HepG2 (cell line): ENCODE data around the gene IL17RC. TPM values are rescaled to one million over a fixed set of nuclear protein-coding genes. Genes with fewer than 3 reads are reported as not detected.

Source experiments
- ARNT ChIP-seq: fragments of 450-650 bp; IDR thresholded peaks from 2 replicates; pipeline ENCODE4 v1.6.1; 2017
- CREB1 ChIP-seq, 2 experiments: fragments of 450-650 bp in 1 of 2; IDR thresholded peaks; 2 replicates each; pipeline ENCODE4 v1.6.1; 2016 to 2017; ENCODE audit warnings: control low read depth in 1 of 2, mild to moderate bottlenecking in 1 of 2, missing compliant biosample characterization in 1 of 2, missing genetic modification characterization in 1 of 2
- GLI4 ChIP-seq: sonication (generic); formaldehyde crosslinking; IDR thresholded peaks from 2 replicates; pipeline ENCODE4 v1.5.1; 2020; ENCODE audit warnings: missing genetic modification reagents, mild to moderate bottlenecking, moderate library complexity, borderline replicate concordance
- HNF4G ChIP-seq, 2 experiments: sonication (generic) in 1 of 2; formaldehyde crosslinking in 1 of 2; IDR thresholded peaks; 2 replicates each; pipeline versions ENCODE4 v1.4.0 to v1.6.1; 2011 to 2020; ENCODE audit warnings: borderline replicate concordance in 2 of 2, low read depth in 2 of 2, mild to moderate bottlenecking in 2 of 2, low read length in 1 of 2, missing genetic modification reagents in 1 of 2, moderate library complexity in 1 of 2
- HOXA7 ChIP-seq: sonication (generic); formaldehyde crosslinking; IDR thresholded peaks from 2 replicates; pipeline ENCODE4 v1.8.1; 2022; ENCODE audit warnings: mild to moderate bottlenecking, missing genetic modification reagents, moderate library complexity
- KAT8 ChIP-seq: IDR thresholded peaks from 2 replicates; pipeline ENCODE4 v1.6.1; 2016; ENCODE audit warnings: missing genetic modification reagents, missing compliant biosample characterization
- KDM4B ChIP-seq: sonication (generic); formaldehyde crosslinking; IDR thresholded peaks from 2 replicates; pipeline ENCODE4 v1.4.0; 2020; ENCODE audit warnings: missing genetic modification reagents
- NBN ChIP-seq: fragments of 450-650 bp; conservative IDR thresholded peaks from 2 replicates; pipeline ENCODE4 v1.6.1; 2017
- RARG ChIP-seq: sonication (generic); formaldehyde crosslinking; IDR thresholded peaks from 2 replicates; pipeline ENCODE4 v1.4.0; 2020; ENCODE audit warnings: low read depth, mild to moderate bottlenecking, missing genetic modification reagents
- SNAPC2 ChIP-seq: sonication (generic); formaldehyde crosslinking; IDR thresholded peaks from 2 replicates; pipeline ENCODE4 v1.8.1; 2022; ENCODE audit warnings: mild to moderate bottlenecking, missing genetic modification reagents
- SP1 ChIP-seq, 2 experiments: fragments of 450-650 bp in 1 of 2; sonication (generic) in 1 of 2; formaldehyde crosslinking in 1 of 2; IDR thresholded peaks; 2 replicates each; pipeline versions ENCODE4 v1.4.0 to v1.6.1; 2016 to 2020; ENCODE audit warnings: missing genetic modification reagents in 1 of 2
- THAP11 ChIP-seq: IDR thresholded peaks from 2 replicates; pipeline ENCODE4 v1.6.1; 2016; ENCODE audit warnings: missing biosample characterization, missing genetic modification reagents
- THRA ChIP-seq: sonication (generic); formaldehyde crosslinking; IDR thresholded peaks from 2 replicates; pipeline ENCODE4 v1.4.0; 2020; ENCODE audit warnings: missing genetic modification reagents, borderline replicate concordance
- ZBTB7B ChIP-seq: sonication (generic); formaldehyde crosslinking; IDR thresholded peaks from 2 replicates; pipeline ENCODE4 v1.4.0; 2020; ENCODE audit warnings: missing genetic modification reagents
- ZC3H4 ChIP-seq: sonication (generic); formaldehyde crosslinking; IDR thresholded peaks from 2 replicates; pipeline ENCODE4 v1.4.0; 2020; ENCODE audit warnings: missing genetic modification reagents, borderline replicate concordance
- ZFP90 ChIP-seq: sonication (generic); formaldehyde crosslinking; IDR thresholded peaks from 2 replicates; pipeline ENCODE4 v1.8.0; 2022; ENCODE audit warnings: missing genetic modification reagents, mild to moderate bottlenecking, inconsistent platforms, borderline replicate concordance
- ZNF275 ChIP-seq: sonication (generic); formaldehyde crosslinking; IDR thresholded peaks from 2 replicates; pipeline ENCODE4 v1.8.0; 2022; ENCODE audit warnings: missing genetic modification reagents, mild to moderate bottlenecking, inconsistent platforms, borderline replicate concordance
- ZNF317 ChIP-seq: sonication (generic); formaldehyde crosslinking; IDR thresholded peaks from 2 replicates; pipeline ENCODE4 v1.5.0; 2020; ENCODE audit warnings: mild to moderate bottlenecking, missing genetic modification reagents
- ZNF337 ChIP-seq: sonication (generic); formaldehyde crosslinking; IDR thresholded peaks from 2 replicates; pipeline ENCODE4 v1.5.1; 2020; ENCODE audit warnings: missing genetic modification reagents, low read depth, mild to moderate bottlenecking, borderline replicate concordance
- ZNF33A ChIP-seq: sonication (generic); formaldehyde crosslinking; IDR thresholded peaks from 2 replicates; pipeline ENCODE4 v1.5.1; 2020; ENCODE audit warnings: missing genetic modification reagents, mild to moderate bottlenecking, moderate library complexity, borderline replicate concordance
- ZNF552 ChIP-seq: sonication (generic); formaldehyde crosslinking; IDR thresholded peaks from 2 replicates; pipeline ENCODE4 v1.9.0; 2022; ENCODE audit warnings: missing genetic modification reagents, mild to moderate bottlenecking, borderline replicate concordance
- ZNF772 ChIP-seq: sonication (generic); formaldehyde crosslinking; IDR thresholded peaks from 2 replicates; pipeline ENCODE4 v1.5.0; 2020; ENCODE audit warnings: mild to moderate bottlenecking, missing genetic modification reagents
- polyA plus RNA-seq, 8 experiments: library from polyadenylated mRNA; depleted of rRNA in 3 of 8; stranded (reverse) in 7 of 8; unstranded in 1 of 8; fragments of >200 nt; fragmentation: Illumina TruSeq in 4 of 8; extraction: Trizol in 4 of 8; gene quantifications; 2 replicates each; pipeline versions ENCODE4 v1.2.1 to v1.2.3, GENCODE V29; 2011 to 2016; ENCODE audit warnings: low read depth in 4 of 8, missing spikeins in 1 of 8, mixed read lengths in 1 of 8; ENCODE audit not compliant: insufficient read depth in 1 of 8
- total RNA-seq, 5 experiments: library from RNA; depleted of rRNA; stranded (reverse); fragments of >200 nt; fragmentation: Illumina TruSeq; extraction: Trizol; gene quantifications; 2 replicates each; pipeline ENCODE4 v1.2.3, GENCODE V29; 2016; ENCODE audit warnings: low read depth in 1 of 5
- TF ChIP-seq, protein P1 (sequence below): sonication (generic); formaldehyde crosslinking; IDR thresholded peaks from 2 replicates; pipeline ENCODE4 v1.4.0; 2020; ENCODE audit warnings: low read depth, mild to moderate bottlenecking, missing genetic modification reagents
- TF ChIP-seq, protein P2 (sequence below): sonication (generic); formaldehyde crosslinking; conservative IDR thresholded peaks from 2 replicates; pipeline ENCODE4 v1.8.0; 2022; ENCODE audit warnings: low read depth, missing genetic modification reagents

The IL17RC gene
- total and polyA plus RNA-seq, 2 of the 13 experiments (the other 11 are each of a cell fraction or from before 2014, with no cell fraction given) = 20.7 to 24.0 TPM

- TF ChIP-seq ZNF337 (CRISPR knock-in tag) (no peak), THAP11 (CRISPR knock-in tag) (peak; percentile 87), ARNT (no peak), RARG (CRISPR knock-in tag) (0 out of 2 replicates have a peak, but pooled peaks have one; percentile 35), ZC3H4 (CRISPR knock-in tag) (no peak), ZNF275 (CRISPR knock-in tag) (peak; percentile 70; the same call in 1 of the 2 replicates), HNF4G (IDR thresholded peaks at IDR 0.05; ENCODE audit: borderline replicate concordance, low read depth, low read length) (no peak), HNF4G (CRISPR knock-in tag; IDR thresholded peaks at IDR 0.05; ENCODE audit: borderline replicate concordance, low read depth) (0 out of 2 replicates have a peak, but pooled peaks have one; percentile 25), ZNF33A (CRISPR knock-in tag) (peak; percentile 68; the same call in 1 of the 2 replicates), HOXA7 (no peak), THRA (CRISPR knock-in tag) (peak; percentile 44; the same call in 1 of the 2 replicates), KDM4B (CRISPR knock-in tag) (peak; percentile 70; the same call in 1 of the 2 replicates), ZNF552 (CRISPR knock-in tag) (peak; percentile 53; the same call in 1 of the 2 replicates), ZBTB7B (CRISPR knock-in tag) (peak; percentile 88), KAT8 (CRISPR knock-in tag) (peak; percentile 94), CREB1 (IDR thresholded peaks at IDR 0.05) (no peak), CREB1 (CRISPR knock-in tag; IDR thresholded peaks at IDR 0.05) (peak; percentile 35; the same call in 1 of the 2 replicates), ZNF317 (peak; percentile 83), NBN (no peak), SNAPC2 (CRISPR knock-in tag) (no peak), ZNF772 (CRISPR knock-in tag) (peak; percentile 94; the same call in 1 of the 2 replicates), ZFP90 (peak; percentile 94), SP1 (IDR thresholded peaks at IDR 0.05) (no peak), SP1 (CRISPR knock-in tag; IDR thresholded peaks at IDR 0.05) (peak; percentile 51), GLI4 (peak; percentile 94; the same call in 1 of the 2 replicates)
- TF ChIP-seq, protein P1, sequence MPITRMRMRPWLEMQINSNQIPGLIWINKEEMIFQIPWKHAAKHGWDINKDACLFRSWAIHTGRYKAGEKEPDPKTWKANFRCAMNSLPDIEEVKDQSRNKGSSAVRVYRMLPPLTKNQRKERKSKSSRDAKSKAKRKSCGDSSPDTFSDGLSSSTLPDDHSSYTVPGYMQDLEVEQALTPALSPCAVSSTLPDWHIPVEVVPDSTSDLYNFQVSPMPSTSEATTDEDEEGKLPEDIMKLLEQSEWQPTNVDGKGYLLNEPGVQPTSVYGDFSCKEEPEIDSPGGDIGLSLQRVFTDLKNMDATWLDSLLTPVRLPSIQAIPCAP (CRISPR knock-in tag) = 0 out of 2 replicates have a peak, but pooled peaks have one; percentile 64
- TF ChIP-seq, protein P2, sequence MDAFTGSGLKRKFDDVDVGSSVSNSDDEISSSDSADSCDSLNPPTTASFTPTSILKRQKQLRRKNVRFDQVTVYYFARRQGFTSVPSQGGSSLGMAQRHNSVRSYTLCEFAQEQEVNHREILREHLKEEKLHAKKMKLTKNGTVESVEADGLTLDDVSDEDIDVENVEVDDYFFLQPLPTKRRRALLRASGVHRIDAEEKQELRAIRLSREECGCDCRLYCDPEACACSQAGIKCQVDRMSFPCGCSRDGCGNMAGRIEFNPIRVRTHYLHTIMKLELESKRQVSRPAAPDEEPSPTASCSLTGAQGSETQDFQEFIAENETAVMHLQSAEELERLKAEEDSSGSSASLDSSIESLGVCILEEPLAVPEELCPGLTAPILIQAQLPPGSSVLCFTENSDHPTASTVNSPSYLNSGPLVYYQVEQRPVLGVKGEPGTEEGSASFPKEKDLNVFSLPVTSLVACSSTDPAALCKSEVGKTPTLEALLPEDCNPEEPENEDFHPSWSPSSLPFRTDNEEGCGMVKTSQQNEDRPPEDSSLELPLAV (CRISPR knock-in tag) = no peak
These were observed 26.4 kb upstream of the IL17RC start, which contains the start of gene JAGN1 (continued) for GRCh38 chr3:9890249-9891071.
